ENCODE measurements around the gene AGTPBP1.
"Not testable (repeated sequence)": the region's sequence is repeated elsewhere in the genome, so short reads cannot be mapped to it uniquely, and the experiment has no call there.

AGTPBP1 gene

GRCh38 chr9:85741875-85742596, at the start of gene AGTPBP1:
Gene AGTPBP1 (minus strand): TSS chr9:85741954. CDS start chr9:85712533, 29,421 bp downstream.
- peak; percentile 63 for DNase-seq (ENCODE audit: low read depth)

DNA sequence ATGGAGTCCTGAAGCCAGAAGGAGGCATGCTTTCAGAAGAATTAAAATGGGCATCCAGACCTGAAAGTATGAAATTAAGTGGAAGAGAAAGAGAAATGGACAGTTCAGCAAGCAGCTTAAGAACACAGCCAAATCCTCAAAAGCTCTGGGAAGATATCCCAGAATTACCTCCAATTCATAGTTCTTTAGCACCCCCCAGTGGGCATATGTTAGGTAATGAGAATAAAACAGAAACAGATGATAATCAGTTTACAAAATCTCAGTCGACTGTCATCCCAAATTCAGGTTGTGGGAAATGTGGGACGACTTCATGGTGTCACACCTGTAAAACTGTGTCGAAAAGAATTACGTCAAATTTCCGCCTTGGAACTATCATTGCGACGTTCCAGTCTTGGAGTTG, 44.4 kb upstream of the AGTPBP1 start:
- not testable (repeated sequence) for DNase-seq (ENCODE audit: low read depth)

DNA sequence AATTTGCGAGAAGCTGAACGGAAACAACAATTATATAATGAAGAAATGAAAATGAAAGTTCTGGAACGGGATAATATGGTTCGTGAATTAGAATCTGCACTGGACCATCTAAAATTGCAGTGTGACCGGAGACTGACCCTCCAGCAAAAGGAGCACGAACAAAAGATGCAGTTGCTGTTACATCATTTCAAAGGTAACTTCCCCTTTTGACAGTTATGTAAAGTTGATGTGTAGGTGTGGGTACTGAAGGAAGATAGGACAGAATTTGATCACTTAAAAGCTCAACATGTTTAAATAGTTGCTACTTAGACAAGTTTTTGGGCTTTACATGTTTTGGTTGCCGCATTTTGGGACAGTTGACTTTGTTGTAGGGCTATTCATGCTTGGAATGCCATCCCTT, 32.1 kb upstream of the AGTPBP1 start:
- DNase-seq (ENCODE audit: low read depth): not testable (repeated sequence)

GRCh38 chr9:85761802-85762201, 20.0 kb upstream of the AGTPBP1 start:
- DNase-seq (ENCODE audit: low read depth): not testable (repeated sequence)

- not testable (repeated sequence) for DNase-seq (ENCODE audit: low read depth)
Observed at GRCh38 chr9:85757716-85758115, 16.0 kb upstream of the AGTPBP1 start.

- DNase-seq (ENCODE audit: low read depth): not testable (repeated sequence)
Observed at GRCh38 chr9:85756216-85756615, 14.5 kb upstream of the AGTPBP1 start.

DNA sequence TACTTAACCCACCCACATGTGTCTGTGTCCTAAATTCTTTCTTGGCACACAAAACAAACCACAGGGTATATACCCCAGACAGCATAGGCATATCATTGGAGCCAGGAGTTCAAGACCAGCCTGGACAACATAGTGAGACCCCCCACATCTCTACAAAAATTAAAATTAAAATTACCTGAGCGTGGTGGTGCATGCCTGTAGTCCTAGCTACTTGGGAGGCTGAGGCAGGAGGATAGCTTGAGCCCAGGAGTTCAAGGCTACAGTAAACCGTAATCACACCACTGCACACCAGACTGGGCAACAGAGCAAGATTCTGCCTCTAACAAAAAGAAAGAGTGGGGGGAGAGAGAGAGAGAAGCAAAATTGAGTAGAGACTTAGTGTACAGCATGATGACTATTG, 4.6 kb upstream of the AGTPBP1 start:
- DNase-seq (ENCODE audit: low read depth): no peak

GRCh38 chr9:85745203-85745602, 3.4 kb upstream of the AGTPBP1 start:
- DNase-seq (ENCODE audit: low read depth): no peak

GRCh38 chr9:85744480-85744879, 2.7 kb upstream of the AGTPBP1 start:
- no peak for DNase-seq (ENCODE audit: low read depth)

DNA sequence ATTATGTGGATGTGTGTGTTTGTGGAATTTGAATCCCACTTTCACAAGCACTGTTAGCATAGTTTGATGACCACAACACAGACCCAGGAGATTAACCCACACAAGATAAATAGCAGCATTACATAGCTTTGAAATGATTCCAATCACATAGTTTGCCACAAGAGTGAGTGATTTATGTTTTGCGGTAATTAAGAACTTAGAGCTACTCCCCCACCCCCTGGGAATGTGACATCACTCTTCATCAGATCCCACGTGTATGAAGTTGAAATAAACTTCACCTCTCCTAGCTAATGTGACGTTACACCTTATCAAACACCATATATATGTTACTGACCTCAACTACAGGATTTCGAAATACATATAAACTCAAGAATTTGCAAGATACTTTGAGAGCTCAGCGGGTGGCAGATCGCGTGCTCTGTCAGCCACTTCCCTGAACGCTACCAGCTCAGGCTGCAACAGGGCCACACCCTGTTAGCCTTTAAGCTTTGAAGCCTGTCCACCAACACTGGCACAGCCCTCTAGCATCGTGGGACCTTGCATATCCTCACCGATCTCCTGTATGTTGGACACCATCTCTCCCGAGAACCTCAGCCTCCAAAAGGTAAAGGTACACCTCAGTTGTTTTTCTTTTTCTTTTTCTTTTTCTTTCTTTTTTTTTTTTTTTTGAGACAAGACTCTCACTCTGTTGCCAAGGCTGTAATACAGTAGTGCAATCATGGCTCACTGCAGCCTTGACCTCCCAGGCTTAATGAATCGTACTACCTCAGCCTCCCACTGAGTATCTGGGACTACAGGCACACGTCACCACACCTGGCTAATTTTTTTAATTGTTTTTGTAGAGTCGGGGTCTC, 1.7 kb upstream of the AGTPBP1 start:
- DNase-seq (ENCODE audit: low read depth): peak; percentile 67

GRCh38 chr9:85742597-85742936, 813 bp upstream of the AGTPBP1 start:
- peak; percentile 6 for DNase-seq (ENCODE audit: low read depth)

- peak; percentile 2 for DNase-seq (ENCODE audit: low read depth)
Observed at GRCh38 chr9:85741095-85741874, 469 bp downstream of the AGTPBP1 start.

- DNase-seq (ENCODE audit: low read depth): no peak
Observed at GRCh38 chr9:85740787-85741094, 1.0 kb downstream of the AGTPBP1 start.

DNA sequence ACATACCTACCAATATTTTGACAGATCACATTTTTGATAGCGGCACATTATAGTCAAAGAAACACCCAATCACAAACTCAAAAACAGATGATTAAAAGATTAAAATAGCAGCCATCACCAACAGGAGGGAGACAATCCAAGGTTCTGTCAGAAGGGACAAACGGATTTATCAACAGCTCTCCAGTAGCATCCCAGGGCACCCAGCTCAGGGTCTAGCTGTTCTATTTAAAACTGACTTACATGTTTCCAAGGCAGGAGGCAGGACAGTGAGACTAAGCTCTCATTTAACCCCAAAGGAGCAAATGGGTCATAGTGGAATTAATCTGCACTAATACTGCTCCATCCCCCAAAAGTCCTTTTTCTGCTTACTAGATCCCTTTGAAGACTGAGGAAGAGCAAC, 3.2 kb downstream of the AGTPBP1 start:
- no peak for DNase-seq (ENCODE audit: low read depth)

GRCh38 chr9:85737671-85738070, 4.1 kb downstream of the AGTPBP1 start:
- no peak for DNase-seq (ENCODE audit: low read depth)

- DNase-seq (ENCODE audit: low read depth): no peak
Observed at GRCh38 chr9:85730916-85731630, 10.7 kb downstream of the AGTPBP1 start.

GRCh38 chr9:85729882-85730281, 11.9 kb downstream of the AGTPBP1 start:
- no peak for DNase-seq (ENCODE audit: low read depth)

DNA sequence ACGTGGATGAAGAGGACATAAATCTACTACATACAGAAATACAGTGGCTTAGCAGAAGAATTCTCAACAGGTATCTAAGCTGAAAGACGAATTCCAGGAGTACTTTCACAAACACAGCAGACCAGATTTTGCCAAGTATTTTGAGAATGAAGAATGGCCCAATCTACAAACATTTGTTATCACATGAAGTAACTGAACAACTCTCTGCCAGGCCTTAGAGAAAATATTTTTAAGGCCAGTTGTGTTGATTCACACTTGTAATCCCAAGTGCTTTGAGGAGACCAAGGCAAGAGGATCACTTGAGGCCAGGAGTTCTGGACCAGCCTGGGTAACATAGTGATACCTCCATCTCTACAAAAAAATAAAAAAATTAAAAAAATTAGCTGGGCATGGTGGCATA, 14.3 kb downstream of the AGTPBP1 start:
- DNase-seq (ENCODE audit: low read depth): no peak

- no peak for DNase-seq (ENCODE audit: low read depth)
Observed at GRCh38 chr9:85726737-85727136, 15.0 kb downstream of the AGTPBP1 start.

- no peak for DNase-seq (ENCODE audit: low read depth)
Observed at GRCh38 chr9:85723215-85723614, 18.5 kb downstream of the AGTPBP1 start.

- not testable (repeated sequence) for DNase-seq (ENCODE audit: low read depth)
Observed at GRCh38 chr9:85719411-85719810, 22.3 kb downstream of the AGTPBP1 start.

DNA sequence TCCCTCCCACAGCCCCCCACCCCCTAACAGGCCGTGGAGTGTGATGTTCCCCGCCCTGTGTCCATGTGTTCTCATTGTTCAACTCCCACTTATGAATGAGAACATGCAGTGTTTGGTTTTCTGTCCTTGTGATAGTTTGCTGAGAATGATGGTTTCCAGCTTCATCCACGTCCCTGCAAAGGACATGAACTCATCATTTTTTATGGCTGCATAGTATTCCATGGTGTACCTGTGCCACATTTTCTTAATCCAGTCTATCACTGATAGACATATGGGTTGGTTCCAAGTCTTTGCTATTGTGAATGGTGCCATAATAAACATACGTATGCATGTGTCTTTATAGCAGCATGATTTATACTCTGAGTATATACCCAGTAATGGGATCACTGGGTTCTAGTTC, 23.9 kb downstream of the AGTPBP1 start:
- DNase-seq (ENCODE audit: low read depth): not testable (repeated sequence)

Data from GM04504 (cell line).